T-helper 17 cell (primary cell): ENCODE data around the gene HM13. TPM values are rescaled to one million over a fixed set of nuclear protein-coding genes. Genes with fewer than 3 reads are reported as not detected.
"Not testable (repeated sequence)": the region's sequence is repeated elsewhere in the genome, so short reads cannot be mapped to it uniquely, and the experiment has no call there.

Experiments used
- ATAC-seq: fragments of 150-1000 bp; cut with Tn5 transposase; 2 replicates; pipeline ENCODE4 v1.10.0; 2021; ENCODE audit warnings: mild to moderate bottlenecking, moderate library complexity
- DNase-seq, 3 donors: peaks; one replicate each; pipeline versions ENCODE4 v3.0.0 to v3.0.0-alpha.2; 2020 to 2021
- H3K9me3 ChIP-seq: one replicate; pipeline ENCODE4 v1.7.0; 2013; ENCODE audit warnings: low read length, mild to moderate bottlenecking; ENCODE audit not compliant: control insufficient read depth, poor library complexity, severe bottlenecking
- H3K27ac Mint-ChIP-seq: one replicate; pipeline ENCODE4 v1.8.0; 2022; ENCODE audit warnings: mild to moderate bottlenecking, moderate library complexity, mixed read lengths
- H3K27me3 Mint-ChIP-seq: one replicate; pipeline ENCODE4 v1.8.0; 2022; ENCODE audit warnings: mixed read lengths
- H3K36me3 Mint-ChIP-seq: one replicate; pipeline ENCODE4 v1.8.0; 2022; ENCODE audit warnings: low read depth, mixed read lengths
- H3K4me1 Mint-ChIP-seq: one replicate; pipeline ENCODE4 v1.8.0; 2022; ENCODE audit warnings: mild to moderate bottlenecking, mixed read lengths
- H3K4me3 Mint-ChIP-seq: one replicate; pipeline ENCODE4 v1.8.0; 2022; ENCODE audit warnings: mild to moderate bottlenecking, moderate library complexity, mixed read lengths
- total RNA-seq, 4 donors: library from RNA in 2 of 4; stranded (reverse) in 2 of 4; gene quantifications; one replicate each; pipeline ENCODE4 v1.2.3 and lab custom pipeline; 2022 to 2026

The HM13 gene
- total RNA-seq, 2 donors from 2014 or later, result 154 to 177 TPM

DNA sequence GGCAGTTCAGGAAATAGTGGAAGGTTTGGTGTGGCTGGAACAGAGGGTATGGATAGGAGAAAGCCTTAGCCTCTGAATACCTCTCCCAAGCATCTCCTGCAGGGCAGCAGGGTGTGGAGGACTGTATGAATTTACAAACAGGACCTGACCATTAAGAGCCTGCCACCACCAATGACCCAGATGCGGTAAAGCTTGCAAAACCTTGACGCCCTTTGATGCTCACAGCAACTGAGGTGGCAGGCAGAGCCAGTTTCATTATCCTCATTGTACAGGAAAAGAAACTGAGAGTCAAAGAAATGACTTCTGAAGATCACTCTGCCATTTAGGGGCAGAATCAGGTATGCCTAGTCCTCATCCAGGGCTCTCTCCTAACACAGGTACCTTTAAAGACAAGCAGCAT lies 2.4 kb downstream of the HM13 start:
- no peak for DNase-seq

DNA sequence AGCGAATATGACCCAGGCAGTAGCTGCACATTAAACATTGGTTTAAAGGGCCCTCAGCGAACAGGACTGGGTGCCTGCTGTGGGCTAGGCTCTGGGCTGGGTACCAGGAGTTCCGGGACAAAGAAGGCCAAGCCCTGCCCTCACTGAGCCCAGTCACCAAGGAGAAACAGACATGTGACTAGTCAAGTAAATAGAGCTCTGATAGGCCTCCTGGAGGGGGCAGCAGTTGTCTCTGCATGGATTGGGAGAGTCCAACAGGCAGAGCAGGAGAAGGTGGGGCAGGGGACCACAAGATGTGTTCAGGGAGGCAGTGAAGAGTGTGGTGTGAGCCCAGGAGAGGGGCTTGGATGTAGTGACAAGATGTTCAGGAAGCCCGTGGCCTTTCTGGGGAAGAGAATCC lies 3.1 kb downstream of the HM13 start:
- ATAC-seq (no peak), DNase-seq (no peak)

More for the DNA sequence above, 2.4 kb downstream of the HM13 start:
- peaks cover 17% of the 10 kb centered on the region for H3K4me1 Mint-ChIP-seq
- H3K27ac Mint-ChIP-seq, result no peak overlapping the region
- no peaks in the 10 kb centered on the region for H3K9me3 ChIP-seq
- H3K4me3 Mint-ChIP-seq, result no peak overlapping the region
- H3K36me3 Mint-ChIP-seq, result no peaks in the 10 kb centered on the region
- no peaks in the 10 kb centered on the region for H3K27me3 Mint-ChIP-seq
- ATAC-seq, result peak; percentile 19

DNA sequence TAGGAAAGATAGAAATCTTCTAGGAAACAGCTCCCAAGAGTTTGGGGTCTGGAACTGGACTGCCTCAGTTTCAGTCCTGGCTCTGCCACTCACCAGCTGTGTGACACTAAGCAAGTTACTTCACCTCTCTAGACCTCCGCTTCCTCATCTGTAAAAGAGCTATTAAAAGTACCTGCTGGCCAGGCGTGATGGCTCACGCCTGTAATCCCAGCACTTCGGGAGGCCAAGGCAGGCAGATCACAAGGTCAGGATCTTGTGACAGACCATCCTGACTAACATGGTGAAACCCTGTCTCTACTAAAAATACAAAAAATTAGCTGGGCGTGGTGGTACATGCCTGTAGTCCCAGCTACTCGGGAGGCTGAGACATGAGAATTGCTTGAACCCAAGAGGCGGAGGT lies 7.0 kb downstream of the HM13 start:
- not testable (repeated sequence) for H3K4me3 Mint-ChIP-seq, ATAC-seq

More for the DNA sequence above, 3.1 kb downstream of the HM13 start:
- H3K9me3 ChIP-seq, result no peaks in the 10 kb centered on the region
- Mint-ChIP-seq H3K27me3 (no peaks in the 10 kb centered on the region), H3K36me3 (no peaks in the 10 kb centered on the region), H3K4me1 (peaks cover 17% of the 10 kb centered on the region), H3K4me3 (no peak overlapping the region), H3K27ac (no peak overlapping the region)

DNA sequence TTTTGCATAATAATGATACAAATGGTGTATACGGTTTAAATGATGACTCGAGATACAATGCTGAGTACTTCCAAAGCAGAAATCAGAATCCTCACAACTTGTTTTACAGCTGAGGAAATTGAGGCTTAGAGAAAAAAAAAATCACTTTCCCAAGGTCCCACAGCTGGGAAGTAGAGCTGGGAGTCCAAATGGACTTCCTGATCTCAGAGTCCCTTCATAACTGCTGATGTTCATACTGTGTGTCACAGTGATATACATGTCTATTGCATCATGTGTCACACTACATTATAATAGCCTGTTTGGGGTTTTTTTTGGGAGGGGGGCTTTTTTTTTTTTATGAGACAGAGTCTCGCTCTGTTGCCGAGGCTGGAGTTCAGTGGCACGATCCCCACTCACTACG lies 8.5 kb downstream of the HM13 start:
- Mint-ChIP-seq H3K36me3 (peaks cover 4% of the 10 kb centered on the region), H3K27ac (peak overlapping the region; percentile 69), H3K4me3 (no peak overlapping the region), H3K27me3 (no peaks in the 10 kb centered on the region), H3K4me1 (peaks cover 23% of the 10 kb centered on the region)
- DNase-seq, result no peak
- no peaks in the 10 kb centered on the region for H3K9me3 ChIP-seq
- ATAC-seq, result no peak

More for the DNA sequence above, 7.0 kb downstream of the HM13 start:
- H3K27ac Mint-ChIP-seq, result peak overlapping the region; percentile 41
- H3K27me3 Mint-ChIP-seq, DNase-seq, H3K36me3 Mint-ChIP-seq, H3K9me3 ChIP-seq: not testable (repeated sequence)
- peaks cover 19% of the 10 kb centered on the region for H3K4me1 Mint-ChIP-seq

DNA sequence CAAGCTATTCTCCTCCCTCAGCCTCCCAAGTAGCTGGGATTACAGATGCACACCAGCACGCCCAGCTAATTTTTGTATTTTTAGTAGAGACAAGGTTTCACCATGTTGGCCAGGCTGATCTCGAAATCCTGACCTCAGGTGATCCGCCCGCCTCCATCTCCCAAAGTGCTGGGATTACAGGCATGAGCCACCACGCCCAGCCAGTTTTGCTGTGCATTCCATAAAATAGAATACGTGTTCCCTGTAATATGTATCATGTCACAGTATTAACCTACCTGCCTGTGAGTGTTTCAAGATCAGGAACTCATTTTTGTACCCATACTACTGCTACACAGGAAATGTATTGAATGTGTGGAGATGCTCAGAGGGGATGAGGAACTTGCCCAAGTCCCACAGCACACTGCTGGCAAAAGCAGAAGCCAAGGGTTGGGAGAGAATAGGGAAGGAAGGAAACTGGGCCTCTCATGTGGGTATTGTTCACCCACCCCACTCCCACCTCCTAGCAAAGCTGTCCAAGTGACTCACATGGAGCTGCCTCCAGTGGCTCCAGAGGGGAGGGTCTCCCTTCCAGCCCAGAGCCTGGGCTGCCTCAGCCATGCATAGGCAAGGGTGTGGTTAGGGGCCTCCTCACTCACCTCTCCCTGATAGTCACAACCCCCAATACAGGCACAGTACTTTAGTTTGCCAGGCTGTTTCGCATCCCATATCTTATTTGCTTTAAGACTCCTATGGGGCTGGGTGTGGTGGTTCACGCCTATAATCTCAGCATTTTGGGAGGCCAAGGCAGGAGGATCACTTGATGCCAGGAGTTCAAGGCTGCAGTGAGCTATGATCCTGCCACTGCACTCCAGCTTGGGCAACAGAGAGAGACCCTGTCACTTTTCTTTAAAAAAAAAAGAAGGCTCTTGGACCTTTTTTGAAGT lies 9.4 kb downstream of the HM13 start:
- Mint-ChIP-seq H3K27me3 (no peaks in the 10 kb centered on the region), H3K36me3 (peaks cover 4% of the 10 kb centered on the region), H3K4me1 (peaks cover 23% of the 10 kb centered on the region), H3K4me3 (no peak overlapping the region), H3K27ac (peak overlapping the region; percentile 69)
- no peaks in the 10 kb centered on the region for H3K9me3 ChIP-seq
- DNase-seq (no peak), ATAC-seq (peak; percentile 63)

DNA sequence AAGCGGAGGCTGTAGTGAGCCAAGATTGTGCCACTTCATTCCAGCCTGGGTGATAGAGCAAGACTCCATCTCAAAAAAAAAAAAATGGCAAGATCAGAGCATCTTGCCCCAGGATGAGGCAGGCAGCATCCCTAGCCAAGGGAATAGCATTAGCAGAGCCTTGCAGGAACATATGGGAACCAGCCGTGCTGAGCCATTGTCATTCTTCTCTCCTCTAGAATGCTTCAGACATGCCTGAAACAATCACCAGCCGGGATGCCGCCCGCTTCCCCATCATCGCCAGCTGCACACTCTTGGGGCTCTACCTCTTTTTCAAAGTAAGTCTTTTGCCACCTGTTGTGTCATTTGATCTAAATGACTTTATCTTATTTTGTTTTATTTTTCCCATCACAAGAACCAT lies 13.0 kb downstream of the HM13 start:
- Mint-ChIP-seq H3K4me1 (peaks cover 12% of the 10 kb centered on the region), H3K36me3 (peaks cover 8% of the 10 kb centered on the region), H3K27ac (no peak overlapping the region), H3K27me3 (no peaks in the 10 kb centered on the region), H3K4me3 (no peak overlapping the region)
- ATAC-seq (no peak), DNase-seq (no peak)
- no peaks in the 10 kb centered on the region for H3K9me3 ChIP-seq

DNA sequence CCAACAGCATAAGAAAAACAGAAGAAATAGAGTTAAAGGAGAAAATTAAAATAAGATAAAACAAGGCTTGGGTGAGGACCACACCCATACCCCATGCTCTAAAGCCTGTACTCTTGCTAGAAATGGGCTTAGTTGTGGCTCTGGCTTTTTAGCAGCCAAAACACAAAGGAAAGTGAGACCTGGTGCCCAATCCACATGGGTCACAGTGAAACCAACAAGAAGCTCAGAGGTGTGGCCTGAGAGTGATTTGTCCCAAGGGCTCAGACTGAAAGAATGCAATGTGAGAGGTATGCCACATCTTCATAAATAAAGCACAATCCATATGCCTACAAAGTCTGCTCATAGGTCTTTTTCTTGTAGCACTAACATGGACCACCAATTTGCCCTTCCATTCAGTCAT lies 21.1 kb downstream of the HM13 start:
- Mint-ChIP-seq H3K4me1 (peaks cover 24% of the 10 kb centered on the region), H3K4me3 (no peak overlapping the region), H3K27ac (peak overlapping the region; percentile 27), H3K36me3 (peaks cover 21% of the 10 kb centered on the region), H3K27me3 (no peaks in the 10 kb centered on the region)
- no peak for ATAC-seq
- no peak for DNase-seq
- no peaks in the 10 kb centered on the region for H3K9me3 ChIP-seq

DNA sequence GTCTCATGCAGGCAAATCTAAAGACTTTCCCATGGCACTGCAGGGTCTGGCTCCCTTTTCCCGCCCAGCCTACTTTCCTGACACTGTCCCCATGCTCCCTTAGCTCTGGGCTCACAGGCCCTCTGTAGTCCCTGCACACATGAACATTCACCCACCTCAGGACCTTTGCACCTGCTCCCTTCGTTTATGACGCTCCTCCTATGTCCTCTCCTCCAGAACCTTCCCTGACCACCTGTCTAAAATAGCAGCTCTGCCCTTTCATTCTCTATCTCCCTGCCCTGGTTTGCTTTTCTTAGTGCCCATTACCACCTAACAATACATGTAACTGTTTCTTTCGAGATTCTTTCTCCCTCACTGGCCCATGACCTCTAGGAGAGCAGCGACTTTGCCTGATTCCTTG lies 22.3 kb downstream of the HM13 start:
- Mint-ChIP-seq H3K27me3 (no peaks in the 10 kb centered on the region), H3K36me3 (peaks cover 17% of the 10 kb centered on the region), H3K27ac (peak overlapping the region; percentile 61), H3K4me3 (no peak overlapping the region), H3K4me1 (peaks cover 22% of the 10 kb centered on the region)
- H3K9me3 ChIP-seq, result no peaks in the 10 kb centered on the region
- no peak for ATAC-seq
- no peak for DNase-seq

DNA sequence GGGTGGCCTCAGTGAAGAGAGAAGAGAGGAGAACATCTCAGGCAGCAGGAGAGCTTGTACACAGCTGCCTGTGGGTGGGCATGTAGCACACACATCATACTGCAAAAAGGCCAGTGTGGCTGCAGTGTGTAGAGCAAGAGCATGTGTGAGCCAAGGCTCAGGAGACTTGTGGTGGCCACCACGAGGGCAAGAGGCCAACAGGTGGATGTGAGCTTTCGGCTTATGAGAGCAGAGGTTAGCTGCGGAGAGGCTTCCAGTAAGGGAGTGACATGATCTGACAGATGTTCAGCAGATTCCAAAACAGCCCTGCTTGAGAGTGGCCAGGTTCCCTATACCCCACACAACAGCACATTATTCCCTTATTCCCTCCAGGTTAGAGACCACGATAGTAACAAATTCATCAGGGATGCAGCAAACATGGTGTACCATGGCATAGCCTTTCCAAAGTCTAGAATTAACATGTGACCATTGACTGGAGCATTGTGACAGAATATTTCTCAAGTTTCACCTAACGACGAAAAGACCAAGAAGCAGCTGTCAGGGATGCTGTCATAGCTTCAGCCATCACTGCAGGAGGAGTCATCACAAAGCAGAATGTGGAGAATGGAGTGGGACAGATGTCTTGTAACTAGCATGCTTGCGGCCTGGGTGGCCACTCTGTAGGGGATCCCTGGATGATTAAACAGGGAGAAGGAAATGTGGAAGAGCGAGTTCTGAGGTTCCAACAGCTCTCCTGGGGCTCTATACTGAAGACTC lies 23.1 kb downstream of the HM13 start:
- Mint-ChIP-seq H3K27me3 (no peaks in the 10 kb centered on the region), H3K4me1 (peaks cover 25% of the 10 kb centered on the region), H3K36me3 (peaks cover 17% of the 10 kb centered on the region), H3K4me3 (no peak overlapping the region), H3K27ac (peak overlapping the region; percentile 61)
- no peaks in the 10 kb centered on the region for H3K9me3 ChIP-seq
- ATAC-seq (no peak), DNase-seq (no peak)

DNA sequence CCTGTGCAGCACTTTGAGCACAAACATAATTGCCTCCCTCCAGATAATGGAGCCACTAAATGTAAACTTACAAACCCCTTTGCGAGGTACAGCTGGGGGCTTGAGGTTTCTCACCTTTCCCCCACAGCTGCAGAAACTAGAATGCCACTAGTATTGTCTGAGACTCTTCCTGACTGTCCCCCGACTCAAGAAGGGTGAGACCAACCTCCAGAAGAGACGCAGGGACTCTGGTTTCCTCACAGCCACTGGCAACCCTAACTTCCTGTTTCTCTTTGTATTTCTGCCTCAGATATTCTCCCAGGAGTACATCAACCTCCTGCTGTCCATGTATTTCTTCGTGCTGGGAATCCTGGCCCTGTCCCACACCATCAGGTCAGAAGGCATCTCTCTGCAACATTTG lies 23.6 kb downstream of the HM13 start:
- no peak overlapping the region for H3K27ac Mint-ChIP-seq
- peaks cover 23% of the 10 kb centered on the region for H3K4me1 Mint-ChIP-seq
- no peak overlapping the region for H3K4me3 Mint-ChIP-seq
- ATAC-seq, result no peak
- peaks cover 14% of the 10 kb centered on the region for H3K36me3 Mint-ChIP-seq
- no peak for DNase-seq
- no peaks in the 10 kb centered on the region for H3K27me3 Mint-ChIP-seq
- no peaks in the 10 kb centered on the region for H3K9me3 ChIP-seq

DNA sequence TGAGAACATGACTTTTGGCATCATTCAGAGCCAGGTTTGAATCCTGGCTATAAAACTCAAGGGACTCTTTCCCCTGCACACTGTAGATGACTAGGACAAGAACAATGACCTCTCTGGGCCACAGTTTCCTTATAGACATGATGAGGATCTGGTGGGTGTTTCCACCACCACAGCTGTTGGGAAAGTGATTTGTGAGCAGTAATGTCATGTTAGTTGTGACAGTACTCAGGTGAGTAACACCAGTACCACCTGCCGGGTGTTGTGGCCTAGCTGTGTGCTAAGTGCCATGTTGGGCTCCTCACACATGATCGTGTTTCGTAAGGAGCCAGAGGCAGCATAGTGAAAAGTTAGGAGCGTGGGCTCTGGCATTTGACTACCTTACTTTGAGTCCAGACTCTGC lies 24.1 kb downstream of the HM13 start:
- H3K36me3 Mint-ChIP-seq, result peaks cover 14% of the 10 kb centered on the region
- no peaks in the 10 kb centered on the region for H3K9me3 ChIP-seq
- no peak overlapping the region for H3K4me3 Mint-ChIP-seq
- H3K4me1 Mint-ChIP-seq, result peaks cover 23% of the 10 kb centered on the region
- DNase-seq (no peak), ATAC-seq (no peak)
- H3K27me3 Mint-ChIP-seq, result no peaks in the 10 kb centered on the region
- H3K27ac Mint-ChIP-seq, result peak overlapping the region; percentile 59

DNA sequence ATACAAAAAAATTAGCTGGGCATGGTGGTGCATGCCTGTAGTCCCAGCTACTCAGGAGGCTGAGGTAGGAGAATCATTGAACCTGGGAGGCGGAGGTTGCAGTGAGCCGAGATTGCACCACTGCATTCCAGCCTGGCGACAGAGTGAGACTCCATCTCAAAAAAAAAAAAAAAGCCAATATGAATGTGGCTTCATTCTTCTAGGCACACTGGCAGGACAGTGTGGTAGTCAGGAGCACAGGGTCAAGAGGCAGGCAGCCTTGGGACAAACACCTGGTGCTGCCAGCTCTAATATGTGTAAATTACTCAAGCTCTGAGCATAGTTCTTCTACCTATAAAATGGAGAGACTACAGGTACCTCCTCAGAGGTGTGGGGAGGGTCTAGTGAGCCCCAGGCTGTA lies 25.4 kb downstream of the HM13 start:
- not testable (repeated sequence) for H3K27me3 Mint-ChIP-seq, ATAC-seq, H3K4me3 Mint-ChIP-seq, H3K27ac Mint-ChIP-seq, H3K9me3 ChIP-seq, DNase-seq
- H3K4me1 Mint-ChIP-seq, result peaks cover 21% of the 10 kb centered on the region
- H3K36me3 Mint-ChIP-seq, result peaks cover 11% of the 10 kb centered on the region

DNA sequence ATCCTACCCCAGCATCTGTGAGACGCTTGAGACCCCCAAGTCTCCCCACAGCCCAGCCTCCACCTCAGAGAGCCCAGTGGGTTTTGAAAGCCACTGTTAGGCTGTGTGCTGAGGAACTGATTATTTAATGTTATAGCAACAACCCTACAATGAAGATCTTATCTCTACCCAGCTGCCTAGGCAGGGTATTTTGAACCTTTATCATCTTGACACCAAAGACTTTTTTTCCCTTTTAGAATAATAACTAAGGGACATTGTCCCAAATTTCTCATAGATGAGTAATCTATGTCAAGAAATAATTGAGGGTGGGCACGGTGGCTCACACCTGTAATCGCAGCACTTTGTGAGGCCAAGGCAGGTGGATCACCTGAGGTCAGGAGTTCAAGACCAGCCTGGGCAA lies 26.2 kb downstream of the HM13 start:
- ATAC-seq, result no peak
- no peaks in the 10 kb centered on the region for H3K9me3 ChIP-seq
- Mint-ChIP-seq H3K36me3 (peaks cover 13% of the 10 kb centered on the region), H3K27me3 (no peaks in the 10 kb centered on the region), H3K27ac (peak overlapping the region; percentile 70), H3K4me3 (no peak overlapping the region), H3K4me1 (peaks cover 23% of the 10 kb centered on the region)
- DNase-seq, result no peak
